H1 (cell line): ENCODE measurements around the gene NPTN. TPM values are rescaled to one million over a fixed set of nuclear protein-coding genes. Genes with fewer than 3 reads are reported as not detected.

Experiments
- GTF2F1 ChIP-seq: IDR thresholded peaks from 2 replicates; pipeline ENCODE4 v1.6.1; 2012; ENCODE audit warnings: low read depth, low read length, improper control_type of control experiment, borderline replicate concordance
- RFX5 ChIP-seq: IDR thresholded peaks from 2 replicates; pipeline ENCODE4 v1.6.1; 2011; ENCODE audit warnings: low read depth, low read length, improper control_type of control experiment, borderline replicate concordance
- SIX5 ChIP-seq: IDR thresholded peaks from 2 replicates; pipeline ENCODE4 v1.6.1; 2011; ENCODE audit warnings: mild to moderate bottlenecking, low read depth, low read length
- polyA plus RNA-seq, 7 experiments: library from polyadenylated mRNA; depleted of rRNA in 3 of 7; stranded (reverse) in 5 of 7; unstranded in 2 of 7; fragments of >200 nt in 5 of 7; fragments of 200-250 nt in 2 of 7; gene quantifications; 1 replicate in 5 of 7; 2 replicates in 1 of 7; 4 replicates in 1 of 7; pipeline versions ENCODE4 v1.2.1 to v1.2.3, GENCODE V29; 2011 to 2013; ENCODE audit warnings: missing spikeins in 2 of 7, mixed read lengths in 2 of 7
- total RNA-seq: library from RNA; stranded (reverse); fragmentation: NEBNext Ultra II Directional; extraction: Animal tissue kit (Norgen Biotek cat#: 25700); gene quantifications from 2 replicates; pipeline ENCODE4 v1.2.1, GENCODE V29; 2021

The NPTN gene
- total and polyA plus RNA-seq, 2 of the 8 experiments (the other 6 are each of a cell fraction or from before 2014, with no cell fraction given), result 67.0 to 113 TPM

- TF ChIP-seq RFX5 (no peak), GTF2F1 (no peak), SIX5 (no peak)
- TF ChIP-seq, all 59 proteins: peak for 0
These were observed 95.1 kb downstream of the NPTN start (continued) for GRCh38 chr15:73538123-73538522.
